SK-N-SH treated with all-trans-retinoic acid at 6 μM for 48 hours (cell line): ENCODE results near the gene GRAMD1C.

Experiments
- ATAC-seq: fragments of 200-7000 bp; cut with Tn5 transposase; 3 replicates; pipeline ENCODE4 v1.9.1; 2020; ENCODE audit warnings: mild to moderate bottlenecking, moderate library complexity
- ARNTL ChIP-seq: fragments of 450-650 bp; formaldehyde crosslinking; IDR thresholded peaks from 2 replicates; pipeline ENCODE4 v1.5.0; 2020; ENCODE audit warnings: low read depth, mild to moderate bottlenecking, moderate library complexity, borderline replicate concordance
- BACH2 ChIP-seq: fragments of 250-450 bp; sonication (Bioruptor Pico); IDR thresholded peaks from 2 replicates; pipeline ENCODE4 v1.9.0; 2021; ENCODE audit warnings: mild to moderate bottlenecking, borderline replicate concordance
- GLIS3 ChIP-seq: fragments of 250-450 bp; sonication (Bioruptor Pico); IDR thresholded peaks from 2 replicates; pipeline ENCODE4 v1.5.0; 2020; ENCODE audit warnings: mild to moderate bottlenecking, moderate library complexity
- ISL1 ChIP-seq: fragments of 250-450 bp; sonication (Bioruptor Pico); IDR thresholded peaks from 2 replicates; pipeline ENCODE4 v2.1.2; 2022; ENCODE audit warnings: mild to moderate bottlenecking, moderate library complexity
- OSR1 ChIP-seq: fragments of 250-450 bp; sonication (Bioruptor Pico); IDR thresholded peaks from 2 replicates; pipeline ENCODE4 v1.8.0; 2022; ENCODE audit warnings: moderate library complexity, mild to moderate bottlenecking, inconsistent platforms
- TCF4 ChIP-seq: fragments of 250-450 bp; sonication (Bioruptor Pico); IDR thresholded peaks from 2 replicates; pipeline ENCODE4 v1.8.0; 2021; ENCODE audit warnings: mild to moderate bottlenecking, moderate library complexity, borderline replicate concordance
- TOX ChIP-seq: fragments of 250-450 bp; sonication (Bioruptor Pico); IDR thresholded peaks from 2 replicates; pipeline ENCODE4 v1.8.0; 2021; ENCODE audit warnings: mild to moderate bottlenecking, moderate library complexity, borderline replicate concordance
- ZC3H10 ChIP-seq: fragments of 250-450 bp; sonication (Bioruptor Pico); IDR thresholded peaks from 2 replicates; pipeline ENCODE4 v1.5.1; 2021; ENCODE audit warnings: mild to moderate bottlenecking, moderate library complexity
- ZFP3 ChIP-seq: fragments of 250-450 bp; sonication (Bioruptor Pico); IDR thresholded peaks from 2 replicates; pipeline ENCODE4 v1.5.0; 2020; ENCODE audit warnings: mild to moderate bottlenecking, moderate library complexity
- ZNF8 ChIP-seq: fragments of 450-650 bp; formaldehyde crosslinking; IDR thresholded peaks from 2 replicates; pipeline ENCODE4 v1.5.0; 2020; ENCODE audit warnings: mild to moderate bottlenecking, moderate library complexity
- TF ChIP-seq, protein P1 (sequence below): fragments of 250-450 bp; sonication (Bioruptor Pico); IDR thresholded peaks from 2 replicates; pipeline ENCODE4 v1.5.1; 2021; ENCODE audit warnings: mild to moderate bottlenecking, moderate library complexity
- TF ChIP-seq, protein P2 (sequence below): fragments of 250-450 bp; sonication (Bioruptor Pico); IDR thresholded peaks from 2 replicates; pipeline ENCODE4 v1.5.1; 2020; ENCODE audit warnings: low read depth, mild to moderate bottlenecking, moderate library complexity
- TF ChIP-seq, protein P3 (sequence below): fragments of 250-450 bp; sonication (Bioruptor Pico); IDR thresholded peaks from 2 replicates; pipeline ENCODE4 v1.5.0; 2020; ENCODE audit warnings: mild to moderate bottlenecking, moderate library complexity
- TF ChIP-seq, protein P4 (sequence below): fragments of 250-450 bp; sonication (Bioruptor Pico); IDR thresholded peaks from 2 replicates; pipeline ENCODE4 v1.8.0; 2021; ENCODE audit warnings: low read depth, mild to moderate bottlenecking, moderate library complexity, borderline replicate concordance

The GRAMD1C gene

DNA sequence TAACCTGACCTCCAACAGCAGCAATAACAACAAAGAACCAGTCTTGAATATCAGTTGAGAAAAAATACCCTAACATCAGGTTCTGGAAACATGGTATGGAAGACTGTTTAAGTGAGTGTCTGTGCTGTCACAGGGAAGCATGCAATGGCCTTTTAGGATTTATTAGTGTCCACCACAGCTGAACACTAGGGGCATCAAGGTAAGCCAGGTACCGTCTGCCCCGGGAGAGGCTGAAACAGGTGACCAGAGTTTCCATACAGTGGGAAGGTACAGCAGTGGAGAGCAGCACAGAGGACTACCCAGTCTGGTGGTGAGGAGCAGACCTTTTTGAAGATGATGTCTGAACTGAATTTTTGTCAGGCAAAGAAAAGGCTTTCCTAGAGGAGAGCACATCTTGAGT, 127.6 kb downstream of the GRAMD1C start:
- no peak for ATAC-seq
- TF ChIP-seq ZC3H10 (CRISPR knock-in tag) (no peak), GLIS3 (CRISPR knock-in tag) (no peak), TCF4 (CRISPR knock-in tag) (no peak), ZNF8 (no peak), BACH2 (CRISPR knock-in tag) (no peak)
- TF ChIP-seq, protein P1, sequence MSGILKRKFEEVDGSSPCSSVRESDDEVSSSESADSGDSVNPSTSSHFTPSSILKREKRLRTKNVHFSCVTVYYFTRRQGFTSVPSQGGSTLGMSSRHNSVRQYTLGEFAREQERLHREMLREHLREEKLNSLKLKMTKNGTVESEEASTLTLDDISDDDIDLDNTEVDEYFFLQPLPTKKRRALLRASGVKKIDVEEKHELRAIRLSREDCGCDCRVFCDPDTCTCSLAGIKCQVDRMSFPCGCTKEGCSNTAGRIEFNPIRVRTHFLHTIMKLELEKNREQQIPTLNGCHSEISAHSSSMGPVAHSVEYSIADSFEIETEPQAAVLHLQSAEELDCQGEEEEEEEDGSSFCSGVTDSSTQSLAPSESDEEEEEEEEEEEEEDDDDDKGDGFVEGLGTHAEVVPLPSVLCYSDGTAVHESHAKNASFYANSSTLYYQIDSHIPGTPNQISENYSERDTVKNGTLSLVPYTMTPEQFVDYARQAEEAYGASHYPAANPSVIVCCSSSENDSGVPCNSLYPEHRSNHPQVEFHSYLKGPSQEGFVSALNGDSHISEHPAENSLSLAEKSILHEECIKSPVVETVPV, result no peak

DNA sequence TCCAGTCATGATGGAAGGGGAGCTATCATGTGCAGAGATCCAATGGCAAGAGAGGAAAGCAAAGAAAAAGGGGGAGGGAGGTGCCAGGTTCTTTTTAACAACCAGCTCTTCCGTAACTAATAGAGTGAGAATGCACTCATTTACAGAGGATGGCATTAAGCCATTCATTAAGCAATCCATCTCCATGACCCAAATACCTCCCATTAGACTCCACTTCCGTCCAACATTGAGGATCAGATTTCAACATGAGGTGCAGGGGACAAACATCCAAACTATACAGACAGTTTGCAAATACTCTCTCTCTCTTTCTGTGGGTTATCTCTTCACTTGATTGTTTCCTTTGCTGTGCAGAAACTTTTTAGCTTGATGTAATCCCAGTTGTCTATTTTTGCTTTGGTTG, 130.4 kb downstream of the GRAMD1C start:
- TF ChIP-seq TOX (CRISPR knock-in tag), result no peak
- no peak for TF ChIP-seq ZNF8
- no peak for TF ChIP-seq ZFP3 (CRISPR knock-in tag)
- TF ChIP-seq, protein P2, sequence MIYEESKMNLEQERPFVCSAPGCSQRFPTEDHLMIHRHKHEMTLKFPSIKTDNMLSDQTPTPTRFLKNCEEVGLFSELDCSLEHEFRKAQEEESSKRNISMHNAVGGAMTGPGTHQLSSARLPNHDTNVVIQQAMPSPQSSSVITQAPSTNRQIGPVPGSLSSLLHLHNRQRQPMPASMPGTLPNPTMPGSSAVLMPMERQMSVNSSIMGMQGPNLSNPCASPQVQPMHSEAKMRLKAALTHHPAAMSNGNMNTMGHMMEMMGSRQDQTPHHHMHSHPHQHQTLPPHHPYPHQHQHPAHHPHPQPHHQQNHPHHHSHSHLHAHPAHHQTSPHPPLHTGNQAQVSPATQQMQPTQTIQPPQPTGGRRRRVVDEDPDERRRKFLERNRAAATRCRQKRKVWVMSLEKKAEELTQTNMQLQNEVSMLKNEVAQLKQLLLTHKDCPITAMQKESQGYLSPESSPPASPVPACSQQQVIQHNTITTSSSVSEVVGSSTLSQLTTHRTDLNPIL (CRISPR knock-in tag), result no peak
- no peak for ATAC-seq

DNA sequence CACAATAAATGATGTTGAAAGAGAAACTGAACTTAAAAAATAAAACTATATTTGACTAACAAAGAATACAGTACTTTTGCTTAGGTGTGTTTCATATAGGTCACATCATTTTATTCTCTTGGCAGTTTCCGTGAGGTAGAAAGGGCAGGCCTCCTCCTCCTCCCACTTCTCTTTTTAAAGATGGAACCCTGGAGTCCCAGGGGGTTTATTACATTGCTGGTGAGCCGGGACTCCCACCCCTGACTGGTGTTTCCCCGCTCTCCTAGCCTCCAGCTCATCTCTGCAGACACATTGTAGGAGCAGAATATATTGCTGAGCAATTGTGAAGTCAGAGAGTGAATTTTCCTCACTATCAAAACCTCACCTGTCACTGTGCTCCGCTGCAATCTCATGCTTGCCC, 139.2 kb downstream of the GRAMD1C start:
- TF ChIP-seq ZFP3 (CRISPR knock-in tag), result no peak
- no peak for TF ChIP-seq ISL1 (CRISPR knock-in tag)
- TF ChIP-seq, protein P1, result no peak
- TF ChIP-seq, protein P2 (CRISPR knock-in tag), result no peak
- no peak for TF ChIP-seq ZC3H10 (CRISPR knock-in tag)
- TF ChIP-seq OSR1, result no peak
- TF ChIP-seq ARNTL (CRISPR knock-in tag), result no peak
- TF ChIP-seq TCF4 (CRISPR knock-in tag), result no peak
- ATAC-seq, result no peak

DNA sequence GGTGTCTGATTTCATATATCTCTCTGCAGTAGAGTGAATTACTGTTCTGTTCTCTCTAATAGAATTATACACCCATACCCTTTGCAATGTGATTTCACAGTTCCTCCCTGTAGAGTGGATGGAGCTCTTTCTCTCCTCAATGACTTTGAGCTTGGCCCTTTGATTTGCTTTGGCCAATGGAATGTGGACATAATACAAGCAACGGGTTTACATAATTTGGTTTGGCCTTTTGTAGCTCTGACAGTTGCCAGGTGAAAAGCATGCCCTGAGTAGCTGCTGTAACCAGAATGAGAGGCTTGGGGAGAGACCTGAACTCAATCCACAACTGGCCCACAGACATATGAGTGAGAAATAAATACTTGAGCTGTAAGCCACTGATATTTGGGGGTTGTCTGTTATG, 141.3 kb downstream of the GRAMD1C start:
- ATAC-seq, result no peak
- TF ChIP-seq OSR1, result no peak
- no peak for TF ChIP-seq BACH2 (CRISPR knock-in tag)
- no peak for TF ChIP-seq ZC3H10 (CRISPR knock-in tag)
- TF ChIP-seq, protein P3, sequence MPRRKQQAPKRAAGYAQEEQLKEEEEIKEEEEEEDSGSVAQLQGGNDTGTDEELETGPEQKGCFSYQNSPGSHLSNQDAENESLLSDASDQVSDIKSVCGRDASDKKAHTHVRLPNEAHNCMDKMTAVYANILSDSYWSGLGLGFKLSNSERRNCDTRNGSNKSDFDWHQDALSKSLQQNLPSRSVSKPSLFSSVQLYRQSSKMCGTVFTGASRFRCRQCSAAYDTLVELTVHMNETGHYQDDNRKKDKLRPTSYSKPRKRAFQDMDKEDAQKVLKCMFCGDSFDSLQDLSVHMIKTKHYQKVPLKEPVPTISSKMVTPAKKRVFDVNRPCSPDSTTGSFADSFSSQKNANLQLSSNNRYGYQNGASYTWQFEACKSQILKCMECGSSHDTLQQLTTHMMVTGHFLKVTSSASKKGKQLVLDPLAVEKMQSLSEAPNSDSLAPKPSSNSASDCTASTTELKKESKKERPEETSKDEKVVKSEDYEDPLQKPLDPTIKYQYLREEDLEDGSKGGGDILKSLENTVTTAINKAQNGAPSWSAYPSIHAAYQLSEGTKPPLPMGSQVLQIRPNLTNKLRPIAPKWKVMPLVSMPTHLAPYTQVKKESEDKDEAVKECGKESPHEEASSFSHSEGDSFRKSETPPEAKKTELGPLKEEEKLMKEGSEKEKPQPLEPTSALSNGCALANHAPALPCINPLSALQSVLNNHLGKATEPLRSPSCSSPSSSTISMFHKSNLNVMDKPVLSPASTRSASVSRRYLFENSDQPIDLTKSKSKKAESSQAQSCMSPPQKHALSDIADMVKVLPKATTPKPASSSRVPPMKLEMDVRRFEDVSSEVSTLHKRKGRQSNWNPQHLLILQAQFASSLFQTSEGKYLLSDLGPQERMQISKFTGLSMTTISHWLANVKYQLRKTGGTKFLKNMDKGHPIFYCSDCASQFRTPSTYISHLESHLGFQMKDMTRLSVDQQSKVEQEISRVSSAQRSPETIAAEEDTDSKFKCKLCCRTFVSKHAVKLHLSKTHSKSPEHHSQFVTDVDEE (CRISPR knock-in tag), result no peak
- TF ChIP-seq ISL1 (CRISPR knock-in tag), result no peak
- TF ChIP-seq, protein P2 (CRISPR knock-in tag), result no peak
- no peak for TF ChIP-seq TCF4 (CRISPR knock-in tag)
- TF ChIP-seq, protein P4, sequence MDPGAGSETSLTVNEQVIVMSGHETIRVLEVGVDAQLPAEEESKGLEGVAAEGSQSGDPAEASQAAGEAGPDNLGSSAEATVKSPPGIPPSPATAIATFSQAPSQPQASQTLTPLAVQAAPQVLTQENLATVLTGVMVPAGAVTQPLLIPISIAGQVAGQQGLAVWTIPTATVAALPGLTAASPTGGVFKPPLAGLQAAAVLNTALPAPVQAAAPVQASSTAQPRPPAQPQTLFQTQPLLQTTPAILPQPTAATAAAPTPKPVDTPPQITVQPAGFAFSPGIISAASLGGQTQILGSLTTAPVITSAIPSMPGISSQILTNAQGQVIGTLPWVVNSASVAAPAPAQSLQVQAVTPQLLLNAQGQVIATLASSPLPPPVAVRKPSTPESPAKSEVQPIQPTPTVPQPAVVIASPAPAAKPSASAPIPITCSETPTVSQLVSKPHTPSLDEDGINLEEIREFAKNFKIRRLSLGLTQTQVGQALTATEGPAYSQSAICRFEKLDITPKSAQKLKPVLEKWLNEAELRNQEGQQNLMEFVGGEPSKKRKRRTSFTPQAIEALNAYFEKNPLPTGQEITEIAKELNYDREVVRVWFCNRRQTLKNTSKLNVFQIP (CRISPR knock-in tag), result no peak
